ENCODE data around the gene METAP1D. TPM values are rescaled to one million over a fixed set of nuclear protein-coding genes. Genes with fewer than 3 reads are reported as not detected.

Gene METAP1D
- total RNA-seq (1 to 10 TPM; 2.9 to 7.0 (median 6.2) TPM), polyA plus RNA-seq (1 to 10 TPM; 4.3 to 5.3 TPM)
- long read RNA-seq, donor 1, transcript METAP1D-201 (10 exons, 3,419 nt), result major isoform, 10 of 17 reads
- long read RNA-seq, donor 1, partial matches to known transcripts, result 0 of 17 reads
- long read RNA-seq, donor 1, other reads (novel, unspliced or antisense), result 7 of 17 reads
- long read RNA-seq, donor 2, partial matches to known transcripts, result 1 of 14 reads
- long read RNA-seq, donor 2, other reads (novel, unspliced or antisense), result 7 of 14 reads
- long read RNA-seq, donor 3, partial matches to known transcripts, result 2 of 14 reads
- long read RNA-seq, donor 3, other reads (novel, unspliced or antisense), result 7 of 14 reads

GRCh38 chr2:171999604-172000469 lies at the start of gene METAP1D:
Gene METAP1D (plus strand): TSS chr2:171999953. CDS start chr2:171999970, 17 bp downstream.
- ATAC-seq (peak; percentile 94 to 100 (median 100)), DNase-seq (peak; percentile 86 to 95 (median 93))
- intact Hi-C loops (cut with DNase I), result loop anchor here in 1 of 10 donors (5.0 kb wide), 1 partner anchor 102 kb away; the partner anchor contains the start of gene DLX2
- WGBS, 4 donors, result 0 to 2% (median 1%) methylated on average over 28 to 73 of the region's 73 CpGs
- Histone ChIP-seq H3K27ac (peak within 1 kb of the TSS in 3 of 12 donors; percentile 4 to 44 (median 38)), H3K4me1 (peaks cover 0 to 14% (median 5%) of the 10 kb centered on the region in 12 donors), H3K27me3 (no peaks in the 10 kb centered on the region), H3K4me3 (peak within 1 kb of the TSS; percentile 37 to 99 (median 80)), H3K9me3 (no peaks in the 10 kb centered on the region), H3K36me3 (no peaks in the 10 kb centered on the region)
- TF ChIP-seq POLR2A (IDR thresholded peaks at IDR 0.05), result peak in 1 of 2 donors; percentile 74
- TF ChIP-seq, protein P1, sequence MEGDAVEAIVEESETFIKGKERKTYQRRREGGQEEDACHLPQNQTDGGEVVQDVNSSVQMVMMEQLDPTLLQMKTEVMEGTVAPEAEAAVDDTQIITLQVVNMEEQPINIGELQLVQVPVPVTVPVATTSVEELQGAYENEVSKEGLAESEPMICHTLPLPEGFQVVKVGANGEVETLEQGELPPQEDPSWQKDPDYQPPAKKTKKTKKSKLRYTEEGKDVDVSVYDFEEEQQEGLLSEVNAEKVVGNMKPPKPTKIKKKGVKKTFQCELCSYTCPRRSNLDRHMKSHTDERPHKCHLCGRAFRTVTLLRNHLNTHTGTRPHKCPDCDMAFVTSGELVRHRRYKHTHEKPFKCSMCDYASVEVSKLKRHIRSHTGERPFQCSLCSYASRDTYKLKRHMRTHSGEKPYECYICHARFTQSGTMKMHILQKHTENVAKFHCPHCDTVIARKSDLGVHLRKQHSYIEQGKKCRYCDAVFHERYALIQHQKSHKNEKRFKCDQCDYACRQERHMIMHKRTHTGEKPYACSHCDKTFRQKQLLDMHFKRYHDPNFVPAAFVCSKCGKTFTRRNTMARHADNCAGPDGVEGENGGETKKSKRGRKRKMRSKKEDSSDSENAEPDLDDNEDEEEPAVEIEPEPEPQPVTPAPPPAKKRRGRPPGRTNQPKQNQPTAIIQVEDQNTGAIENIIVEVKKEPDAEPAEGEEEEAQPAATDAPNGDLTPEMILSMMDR (IDR thresholded peaks at IDR 0.05), result no peak

DNA sequence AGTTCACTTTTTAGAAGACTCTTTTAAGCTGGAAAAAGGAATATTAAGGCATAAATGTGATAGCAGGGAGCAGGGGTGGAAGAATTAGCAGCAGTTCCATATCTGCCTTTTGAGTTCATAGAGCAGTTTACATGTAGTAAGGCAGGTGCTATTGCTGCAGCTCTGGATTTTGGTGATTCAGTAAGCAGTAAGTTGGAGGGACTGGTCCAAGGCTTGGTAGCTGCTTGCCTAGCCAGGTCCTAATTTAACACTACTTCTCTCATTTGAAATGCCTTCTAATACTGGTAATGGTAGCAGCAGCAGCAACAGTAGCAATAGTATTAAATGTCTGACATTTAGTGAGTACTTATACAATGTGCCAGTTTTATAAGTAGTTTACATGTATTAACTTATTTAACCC lies 47.5 kb upstream of the METAP1D start:
- Histone ChIP-seq H3K4me1 (peaks cover 0 to 34% (median 3%) of the 10 kb centered on the region in 12 donors), H3K4me3 (no peak overlapping the region), H3K9me3 (no peaks in the 10 kb centered on the region), H3K27ac (no peak overlapping the region), H3K36me3 (peaks cover 0 to 39% (median 13%) of the 10 kb centered on the region in 9 donors), H3K27me3 (no peaks in the 10 kb centered on the region)
- TF ChIP-seq, protein P1 (IDR thresholded peaks at IDR 0.05), result no peak
- no peak for TF ChIP-seq POLR2A (IDR thresholded peaks at IDR 0.05)
- intact Hi-C loops (cut with DNase I), result no loop called here
- DNase-seq (no peak), ATAC-seq (no peak)

DNA sequence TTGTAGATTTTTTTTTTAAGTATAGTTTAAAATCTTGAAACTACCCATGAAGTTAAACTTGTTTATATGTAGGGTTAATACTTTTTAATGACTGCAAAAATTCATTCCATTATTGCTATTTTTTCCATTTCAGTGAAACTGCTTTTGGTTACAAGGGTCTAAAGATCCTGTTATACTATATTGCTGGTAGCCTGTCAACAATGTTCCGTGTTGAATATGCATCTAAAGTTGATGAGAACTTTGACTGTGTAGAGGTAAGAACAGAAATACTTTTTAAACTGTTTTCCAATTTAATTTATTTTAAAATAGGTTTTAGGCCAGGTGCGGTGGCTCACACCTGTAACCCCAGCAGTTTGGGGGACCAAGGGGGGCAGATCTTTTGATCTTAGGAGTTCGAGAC lies 47.0 kb upstream of the METAP1D start:
- Histone ChIP-seq H3K36me3 (peaks cover 0 to 39% (median 13%) of the 10 kb centered on the region in 9 donors), H3K4me1 (peaks cover 0 to 39% (median 3%) of the 10 kb centered on the region in 12 donors), H3K27me3 (no peaks in the 10 kb centered on the region), H3K27ac (no peak overlapping the region), H3K4me3 (no peak overlapping the region), H3K9me3 (no peaks in the 10 kb centered on the region)
- ATAC-seq, result no peak
- 96 to 100% (median 98%) methylated on average over 3 of the region's 3 CpGs for WGBS, 4 donors
- intact Hi-C loops (cut with DNase I), result no loop called here
- DNase-seq, result no peak
- TF ChIP-seq, protein P1 (IDR thresholded peaks at IDR 0.05), result no peak
- no peak for TF ChIP-seq POLR2A (IDR thresholded peaks at IDR 0.05)
